Upper lobe of left lung (tissue), 6 donors: Measurements from ENCODE around the gene CTBP1. TPM values are rescaled to one million over a fixed set of nuclear protein-coding genes. Genes with fewer than 3 reads are reported as not detected.
A peak's percentile ranks its signal among the peaks of the same experiment; 100 is the strongest.

Experiments
- ATAC-seq, 2 donors: fragments of 200-7000 bp; cut with Tn5 transposase; one replicate each; pipeline ENCODE4 v1.9.1; 2022; ENCODE audit warnings: mild to moderate bottlenecking in 2 of 2, moderate library complexity in 2 of 2; ENCODE audit not compliant: low FRiP score in 2 of 2
- DNase-seq, 2 donors: peaks; one replicate each; pipeline ENCODE4 v3.0.0-alpha.2; 2019 to 2020
- H3K27ac ChIP-seq, 4 donors: fragments of 200-600 bp; sonication (generic); one replicate each; pipeline ENCODE4 v1.5.1; 2016 to 2019
- H3K27me3 ChIP-seq, 4 donors: fragments of 200-600 bp; sonication (generic); one replicate each; pipeline ENCODE4 v1.5.1; 2017 to 2019
- H3K36me3 ChIP-seq, 4 donors: fragments of 200-600 bp; sonication (generic); one replicate each; pipeline ENCODE4 v1.5.1; 2016 to 2019
- H3K4me1 ChIP-seq, 4 donors: fragments of 200-600 bp; sonication (generic); one replicate each; pipeline ENCODE4 v1.5.1; 2018 to 2019
- H3K4me3 ChIP-seq, 4 donors: fragments of 200-600 bp; sonication (generic); one replicate each; pipeline ENCODE4 v1.5.1; 2017 to 2019; ENCODE audit warnings: mild to moderate bottlenecking in 2 of 4, moderate library complexity in 1 of 4
- H3K9me3 ChIP-seq, 4 donors: fragments of 200-600 bp; sonication (generic); one replicate each; pipeline ENCODE4 v1.5.1; 2018 to 2019
- EP300 ChIP-seq, 4 donors: sonication (generic); formaldehyde crosslinking; IDR thresholded peaks; one replicate each; pipeline ENCODE4 v1.5.1; 2017; ENCODE audit warnings: antibody characterized with exemption in 4 of 4, control low read depth in 2 of 4
- POLR2A ChIP-seq, 4 donors: fragments of 450-650 bp; IDR thresholded peaks; one replicate each; pipeline ENCODE4 v1.5.1; 2016 to 2017; ENCODE audit warnings: antibody characterized with exemption in 4 of 4, mild to moderate bottlenecking in 2 of 4
- POLR2AphosphoS5 ChIP-seq, 2 donors: sonication (generic); formaldehyde crosslinking; IDR thresholded peaks; one replicate each; pipeline ENCODE4 v1.5.1; 2017; ENCODE audit warnings: antibody characterized with exemption in 2 of 2
- WGBS, 2 donors: methylation state at CpG; one replicate each; pipeline ENCODE4 v1.1.5; 2017 to 2018; 5-methylcytosine and 5-hydroxymethylcytosine counted together
- total RNA-seq, 6 donors: library from RNA; depleted of rRNA in 4 of 6; stranded (reverse); fragments of >200 nt in 4 of 6; gene quantifications; one replicate each; pipeline versions ENCODE4 v1.1.0 to v1.2.1, GENCODE V29; 2016 to 2021
- TF ChIP-seq, protein P1 (sequence below), 6 experiments: fragments of 450-650 bp in 4 of 6; fragments of 200-600 bp in 2 of 6; sonication (generic) in 2 of 6; IDR thresholded peaks; one replicate each; pipeline ENCODE4 v1.5.1; 2016 to 2019; ENCODE audit warnings: antibody characterized with exemption in 6 of 6
- donor health status: DM: no; HTN: no; CAD: no; lungs with moderate emphysema.
- donor health status: DM: no; HTN: yes; CAD: no; lungs with severe emphysema.

Gene CTBP1
- total RNA-seq, 6 donors from 2014 or later: 142 to 483 (median 213) TPM

DNA sequence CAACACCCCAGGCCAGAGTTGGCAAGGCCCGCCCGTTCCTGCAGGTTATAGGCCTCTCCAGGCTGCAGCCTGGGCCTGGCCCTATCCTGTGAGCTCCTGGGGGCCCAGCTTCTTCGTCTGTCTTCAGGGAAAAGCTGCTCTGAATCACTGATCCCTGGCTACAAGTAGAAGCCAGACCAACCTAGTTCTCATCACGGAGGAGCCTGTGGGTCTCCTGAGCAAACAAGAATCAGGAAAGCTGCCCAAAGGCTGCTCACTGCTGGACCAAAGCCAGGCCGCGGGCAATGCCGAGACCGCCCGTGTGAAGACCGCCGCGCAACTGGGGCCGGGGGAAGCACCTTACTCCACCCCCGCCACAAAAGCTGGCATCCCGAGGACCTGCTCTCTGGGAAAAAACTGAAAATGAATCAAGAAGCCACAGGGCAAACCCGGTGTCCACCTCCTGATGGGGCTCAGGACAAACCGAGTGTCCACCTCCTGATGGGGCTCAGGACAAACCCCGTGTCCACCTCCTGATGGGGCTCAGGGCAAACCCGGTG is 12.8 kb downstream of the CTBP1 start:
- Histone ChIP-seq H3K27me3 (no peaks in the 10 kb centered on the region), H3K27ac (no peak overlapping the region), H3K9me3 (no peaks in the 10 kb centered on the region), H3K4me1 (peaks cover 14 to 28% (median 20%) of the 10 kb centered on the region in 4 donors), H3K36me3 (peaks cover 29 to 90% (median 78%) of the 10 kb centered on the region in 4 donors), H3K4me3 (no peak overlapping the region)
- TF ChIP-seq EP300 (IDR thresholded peaks at IDR 0.05): no peak
- TF ChIP-seq POLR2A (IDR thresholded peaks at IDR 0.05): no peak
- TF ChIP-seq, protein P1, sequence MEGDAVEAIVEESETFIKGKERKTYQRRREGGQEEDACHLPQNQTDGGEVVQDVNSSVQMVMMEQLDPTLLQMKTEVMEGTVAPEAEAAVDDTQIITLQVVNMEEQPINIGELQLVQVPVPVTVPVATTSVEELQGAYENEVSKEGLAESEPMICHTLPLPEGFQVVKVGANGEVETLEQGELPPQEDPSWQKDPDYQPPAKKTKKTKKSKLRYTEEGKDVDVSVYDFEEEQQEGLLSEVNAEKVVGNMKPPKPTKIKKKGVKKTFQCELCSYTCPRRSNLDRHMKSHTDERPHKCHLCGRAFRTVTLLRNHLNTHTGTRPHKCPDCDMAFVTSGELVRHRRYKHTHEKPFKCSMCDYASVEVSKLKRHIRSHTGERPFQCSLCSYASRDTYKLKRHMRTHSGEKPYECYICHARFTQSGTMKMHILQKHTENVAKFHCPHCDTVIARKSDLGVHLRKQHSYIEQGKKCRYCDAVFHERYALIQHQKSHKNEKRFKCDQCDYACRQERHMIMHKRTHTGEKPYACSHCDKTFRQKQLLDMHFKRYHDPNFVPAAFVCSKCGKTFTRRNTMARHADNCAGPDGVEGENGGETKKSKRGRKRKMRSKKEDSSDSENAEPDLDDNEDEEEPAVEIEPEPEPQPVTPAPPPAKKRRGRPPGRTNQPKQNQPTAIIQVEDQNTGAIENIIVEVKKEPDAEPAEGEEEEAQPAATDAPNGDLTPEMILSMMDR (IDR thresholded peaks at IDR 0.05): no peak
- no peak for TF ChIP-seq POLR2AphosphoS5 (IDR thresholded peaks at IDR 0.05)
- DNase-seq: peak in 1 of 2 donors; percentile 61
- 93 to 94% methylated on average over 9 to 19 of the region's 19 CpGs for WGBS, 2 donors
- no peak for ATAC-seq

- no peak overlapping the region for H3K27ac ChIP-seq
- no peaks in the 10 kb centered on the region for H3K27me3 ChIP-seq
- peak in 1 of 2 donors; percentile 50 for DNase-seq
- H3K9me3 ChIP-seq: no peaks in the 10 kb centered on the region
- ATAC-seq: no peak
- 95 to 96% methylated on average over 22 to 32 of the region's 35 CpGs for WGBS, 2 donors
- peaks cover 25 to 90% (median 76%) of the 10 kb centered on the region in 4 donors for H3K36me3 ChIP-seq
- H3K4me3 ChIP-seq: no peak overlapping the region
- peaks cover 14 to 28% (median 20%) of the 10 kb centered on the region in 4 donors for H3K4me1 ChIP-seq
- TF ChIP-seq POLR2A (IDR thresholded peaks at IDR 0.05) (no peak), EP300 (IDR thresholded peaks at IDR 0.05) (no peak), POLR2AphosphoS5 (IDR thresholded peaks at IDR 0.05) (no peak)
- TF ChIP-seq, protein P1 (IDR thresholded peaks at IDR 0.05): no peak
These were observed 13.4 kb downstream of the CTBP1 start for GRCh38 chr4:1235381-1236102.

DNA sequence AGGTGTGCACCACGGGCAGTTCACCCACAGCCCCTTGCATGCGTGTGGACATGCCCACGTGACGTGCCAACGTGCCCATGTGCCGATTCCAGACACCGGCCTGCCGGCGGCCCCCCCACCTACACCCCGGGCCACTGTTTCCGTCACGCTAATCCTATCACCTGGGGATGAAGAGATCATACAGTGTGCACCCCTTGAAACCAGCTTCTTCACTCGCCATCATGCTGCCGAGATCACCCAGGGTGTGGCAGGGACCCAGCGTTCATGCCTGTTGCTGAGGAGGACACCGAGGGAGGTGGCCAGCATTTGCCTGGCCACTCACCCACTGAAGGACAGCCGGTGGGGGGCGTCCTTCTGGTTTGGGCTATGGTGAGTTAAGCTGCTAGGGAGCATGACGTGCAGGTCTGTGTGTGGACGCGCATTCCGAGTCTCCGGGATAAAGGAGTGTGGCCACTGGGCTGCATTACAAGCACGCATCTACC is 14.1 kb downstream of the CTBP1 start:
- peak overlapping the region in 2 of 4 donors; percentile 2 to 69 for H3K27ac ChIP-seq
- 91 to 93% methylated on average over 22 to 24 of the region's 24 CpGs for WGBS, 2 donors
- H3K36me3 ChIP-seq: peaks cover 24 to 92% (median 80%) of the 10 kb centered on the region in 4 donors
- no peaks in the 10 kb centered on the region for H3K27me3 ChIP-seq
- H3K4me3 ChIP-seq: no peak overlapping the region
- peak in 1 of 2 donors; percentile 70 for DNase-seq
- ATAC-seq: no peak
- TF ChIP-seq, protein P1 (IDR thresholded peaks at IDR 0.05): no peak
- TF ChIP-seq EP300 (IDR thresholded peaks at IDR 0.05): no peak
- no peak for TF ChIP-seq POLR2A (IDR thresholded peaks at IDR 0.05)
- no peak for TF ChIP-seq POLR2AphosphoS5 (IDR thresholded peaks at IDR 0.05)
- no peaks in the 10 kb centered on the region for H3K9me3 ChIP-seq
- H3K4me1 ChIP-seq: peaks cover 14 to 28% (median 20%) of the 10 kb centered on the region in 4 donors

DNA sequence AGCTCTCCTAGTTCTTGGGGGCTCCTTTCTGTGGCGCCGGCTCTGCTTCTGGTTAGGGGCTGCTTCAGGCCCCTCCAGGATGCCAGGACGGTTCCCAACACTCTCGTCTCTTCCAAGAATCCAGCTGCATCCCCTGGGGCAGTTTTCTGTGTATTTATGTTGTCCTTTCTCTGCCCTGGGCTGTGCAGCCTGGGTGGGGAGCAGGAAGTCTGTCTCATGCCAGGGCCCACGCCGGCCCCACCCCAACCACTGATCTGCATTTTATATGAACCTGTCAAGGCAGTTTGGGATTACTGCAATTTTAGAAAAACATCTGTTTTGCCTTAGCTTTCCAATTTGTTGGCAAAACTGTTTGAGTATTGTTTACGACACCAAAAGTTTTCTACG is 14.6 kb downstream of the CTBP1 start:
- H3K27ac ChIP-seq: peak overlapping the region in 2 of 4 donors; percentile 69 to 77
- H3K27me3 ChIP-seq: no peaks in the 10 kb centered on the region
- TF ChIP-seq POLR2A (IDR thresholded peaks at IDR 0.05) (no peak), POLR2AphosphoS5 (IDR thresholded peaks at IDR 0.05) (no peak), EP300 (IDR thresholded peaks at IDR 0.05) (no peak)
- TF ChIP-seq, protein P1 (IDR thresholded peaks at IDR 0.05): no peak
- no peaks in the 10 kb centered on the region for H3K9me3 ChIP-seq
- H3K4me1 ChIP-seq: peaks cover 14 to 27% (median 20%) of the 10 kb centered on the region in 4 donors
- ATAC-seq: peak in 1 of 2 donors; percentile 22
- DNase-seq: no peak
- peaks cover 24 to 92% (median 81%) of the 10 kb centered on the region in 4 donors for H3K36me3 ChIP-seq
- WGBS, 2 donors: 67% methylated on average over 8 of the region's 8 CpGs
- H3K4me3 ChIP-seq: no peak overlapping the region
